ENCODE data around the gene SLC39A11.

Gene SLC39A11

GRCh38 chr17:72930031-72930430 is 162.5 kb downstream of the SLC39A11 start:
- Histone ChIP-seq H3K27me3 (ENCODE audit: insufficient read depth, low read length) (no peaks in the 10 kb centered on the region), H2BK120ac (ENCODE audit: insufficient read depth, low read length, poor library complexity) (no peak overlapping the region), H3K4me3 (ENCODE audit: low read depth, low read length) (no peak overlapping the region), H3K79me2 (ENCODE audit: control insufficient read depth, insufficient read depth, low read length, poor library complexity) (no peaks in the 10 kb centered on the region), H3K36me3 (ENCODE audit: control insufficient read depth in 1 of 2, insufficient read depth in 2 of 2, low read length in 2 of 2) (no peaks in the 10 kb centered on the region), H3K4me2 (ENCODE audit: low read length) (no peak overlapping the region), H3K18ac (ENCODE audit: low read length) (no peak overlapping the region), H4K12ac (ENCODE audit: low read depth, low read length) (no peak overlapping the region), H3K9me3 (ENCODE audit: insufficient read depth, low read depth, low read length) (no peaks in the 10 kb centered on the region), H2BK5ac (ENCODE audit: low read depth, low read length, poor library complexity) (no peak overlapping the region), H3K14ac (ENCODE audit: low read length) (no peak overlapping the region), H2AK5ac (ENCODE audit: low read length) (no peak overlapping the region), H3K4ac (ENCODE audit: low read depth, low read length) (no peak overlapping the region), H2AFZ (ENCODE audit: insufficient read depth, low read length, poor library complexity) (no peak overlapping the region), H4K91ac (ENCODE audit: low read depth, low read length) (no peak overlapping the region), H3K23ac (ENCODE audit: low read length) (no peak overlapping the region), H3K79me1 (ENCODE audit: low read length) (peaks cover 2% of the 10 kb centered on the region), H3K27ac (ENCODE audit: low read depth, low read length) (no peak overlapping the region), H2BK12ac (ENCODE audit: low read length) (no peak overlapping the region), H3K9ac (ENCODE audit: low read length) (no peak overlapping the region), H3K4me1 (ENCODE audit: control insufficient read depth in 1 of 2, insufficient read depth in 2 of 2, low read length in 2 of 2) (no peaks in the 10 kb centered on the region), H4K8ac (ENCODE audit: low read depth, low read length) (no peak overlapping the region)
- DNase-seq = no peak
- no CpG with 5 or more reads among the region's 2 CpGs for WGBS (ENCODE audit: extremely low coverage, insufficient coverage, insufficient read length)

GRCh38 chr17:72928454-72929136 is 163.9 kb downstream of the SLC39A11 start:
- Histone ChIP-seq H4K91ac (ENCODE audit: low read depth, low read length) (no peak overlapping the region), H3K9ac (ENCODE audit: low read length) (no peak overlapping the region), H3K14ac (ENCODE audit: low read length) (no peak overlapping the region), H3K4me3 (ENCODE audit: low read depth, low read length) (no peak overlapping the region), H2BK12ac (ENCODE audit: low read length) (no peak overlapping the region), H3K18ac (ENCODE audit: low read length) (no peak overlapping the region), H3K79me2 (ENCODE audit: control insufficient read depth, insufficient read depth, low read length, poor library complexity) (no peaks in the 10 kb centered on the region), H3K4me2 (ENCODE audit: low read length) (no peak overlapping the region), H3K27ac (ENCODE audit: low read depth, low read length) (no peak overlapping the region), H3K23ac (ENCODE audit: low read length) (no peak overlapping the region), H2BK120ac (ENCODE audit: insufficient read depth, low read length, poor library complexity) (no peak overlapping the region), H2BK5ac (ENCODE audit: low read depth, low read length, poor library complexity) (no peak overlapping the region), H3K27me3 (ENCODE audit: insufficient read depth, low read length) (no peaks in the 10 kb centered on the region), H4K8ac (ENCODE audit: low read depth, low read length) (no peak overlapping the region), H4K12ac (ENCODE audit: low read depth, low read length) (no peak overlapping the region), H3K9me3 (ENCODE audit: insufficient read depth, low read depth, low read length) (no peaks in the 10 kb centered on the region), H2AFZ (ENCODE audit: insufficient read depth, low read length, poor library complexity) (no peak overlapping the region), H3K4ac (ENCODE audit: low read depth, low read length) (no peak overlapping the region), H3K4me1 (ENCODE audit: control insufficient read depth in 1 of 2, insufficient read depth in 2 of 2, low read length in 2 of 2) (no peaks in the 10 kb centered on the region), H3K79me1 (ENCODE audit: low read length) (peaks cover 2% of the 10 kb centered on the region), H2AK5ac (ENCODE audit: low read length) (no peak overlapping the region), H3K36me3 (ENCODE audit: control insufficient read depth in 1 of 2, insufficient read depth in 2 of 2, low read length in 2 of 2) (no peaks in the 10 kb centered on the region)
- no peak for DNase-seq
- WGBS (ENCODE audit: extremely low coverage, insufficient coverage, insufficient read length) = no CpG with 5 or more reads among the region's 7 CpGs

GRCh38 chr17:72927760-72928159 is 164.7 kb downstream of the SLC39A11 start:
- Histone ChIP-seq H2AK5ac (ENCODE audit: low read length) (no peak overlapping the region), H3K4me3 (ENCODE audit: low read depth, low read length) (no peak overlapping the region), H3K27ac (ENCODE audit: low read depth, low read length) (no peak overlapping the region), H3K23ac (ENCODE audit: low read length) (no peak overlapping the region), H4K12ac (ENCODE audit: low read depth, low read length) (no peak overlapping the region), H3K4ac (ENCODE audit: low read depth, low read length) (no peak overlapping the region), H3K79me2 (ENCODE audit: control insufficient read depth, insufficient read depth, low read length, poor library complexity) (no peaks in the 10 kb centered on the region), H4K91ac (ENCODE audit: low read depth, low read length) (no peak overlapping the region), H3K14ac (ENCODE audit: low read length) (no peak overlapping the region), H2BK12ac (ENCODE audit: low read length) (no peak overlapping the region), H4K8ac (ENCODE audit: low read depth, low read length) (no peak overlapping the region), H3K4me1 (ENCODE audit: control insufficient read depth in 1 of 2, insufficient read depth in 2 of 2, low read length in 2 of 2) (no peaks in the 10 kb centered on the region), H2AFZ (ENCODE audit: insufficient read depth, low read length, poor library complexity) (no peak overlapping the region), H3K79me1 (ENCODE audit: low read length) (peaks cover 2% of the 10 kb centered on the region), H3K27me3 (ENCODE audit: insufficient read depth, low read length) (no peaks in the 10 kb centered on the region), H3K18ac (ENCODE audit: low read length) (no peak overlapping the region), H2BK5ac (ENCODE audit: low read depth, low read length, poor library complexity) (no peak overlapping the region), H3K9me3 (ENCODE audit: insufficient read depth, low read depth, low read length) (no peaks in the 10 kb centered on the region), H2BK120ac (ENCODE audit: insufficient read depth, low read length, poor library complexity) (no peak overlapping the region), H3K36me3 (ENCODE audit: control insufficient read depth in 1 of 2, insufficient read depth in 2 of 2, low read length in 2 of 2) (no peaks in the 10 kb centered on the region), H3K4me2 (ENCODE audit: low read length) (no peak overlapping the region), H3K9ac (ENCODE audit: low read length) (no peak overlapping the region)
- no CpG with 5 or more reads among the region's 1 CpG for WGBS (ENCODE audit: extremely low coverage, insufficient coverage, insufficient read length)
- no peak for DNase-seq

GRCh38 chr17:72927146-72927545 is 165.3 kb downstream of the SLC39A11 start:
- Histone ChIP-seq H2BK120ac (ENCODE audit: insufficient read depth, low read length, poor library complexity) (no peak overlapping the region), H3K9ac (ENCODE audit: low read length) (no peak overlapping the region), H3K23ac (ENCODE audit: low read length) (no peak overlapping the region), H2BK5ac (ENCODE audit: low read depth, low read length, poor library complexity) (no peak overlapping the region), H3K79me2 (ENCODE audit: control insufficient read depth, insufficient read depth, low read length, poor library complexity) (no peaks in the 10 kb centered on the region), H2AFZ (ENCODE audit: insufficient read depth, low read length, poor library complexity) (no peak overlapping the region), H3K18ac (ENCODE audit: low read length) (no peak overlapping the region), H3K4me1 (ENCODE audit: control insufficient read depth in 1 of 2, insufficient read depth in 2 of 2, low read length in 2 of 2) (no peaks in the 10 kb centered on the region), H4K8ac (ENCODE audit: low read depth, low read length) (no peak overlapping the region), H3K27ac (ENCODE audit: low read depth, low read length) (no peak overlapping the region), H3K4ac (ENCODE audit: low read depth, low read length) (no peak overlapping the region), H3K9me3 (ENCODE audit: insufficient read depth, low read depth, low read length) (no peaks in the 10 kb centered on the region), H4K12ac (ENCODE audit: low read depth, low read length) (no peak overlapping the region), H3K4me3 (ENCODE audit: low read depth, low read length) (no peak overlapping the region), H3K4me2 (ENCODE audit: low read length) (no peak overlapping the region), H4K91ac (ENCODE audit: low read depth, low read length) (no peak overlapping the region), H2BK12ac (ENCODE audit: low read length) (no peak overlapping the region), H3K14ac (ENCODE audit: low read length) (no peak overlapping the region), H2AK5ac (ENCODE audit: low read length) (no peak overlapping the region), H3K36me3 (ENCODE audit: control insufficient read depth in 1 of 2, insufficient read depth in 2 of 2, low read length in 2 of 2) (no peaks in the 10 kb centered on the region), H3K79me1 (ENCODE audit: low read length) (peaks cover 2% of the 10 kb centered on the region), H3K27me3 (ENCODE audit: insufficient read depth, low read length) (no peaks in the 10 kb centered on the region)
- DNase-seq = no peak
- no CpG with 5 or more reads among the region's 6 CpGs for WGBS (ENCODE audit: extremely low coverage, insufficient coverage, insufficient read length)

Measured in trophoblast cell (in vitro differentiated cells and primary cell).